SH-SY5Y (cell line): ENCODE measurements around the gene SIRPD.

ENCODE experiments used
- GATA2 ChIP-seq: IDR thresholded peaks from 2 replicates; pipeline ENCODE4 v1.6.1; 2011; ENCODE audit warnings: mild to moderate bottlenecking, low read depth, low read length
- GATA3 ChIP-seq: IDR thresholded peaks from 2 replicates; pipeline ENCODE4 v1.6.1; 2011; ENCODE audit warnings: low read depth, mild to moderate bottlenecking, low read length, moderate library complexity

- TF ChIP-seq GATA2 (no peak), GATA3 (no peak)
Measured at GRCh38 chr20:1539816-1540419, 17.6 kb downstream of the SIRPD start.
